PFSK-1 (cell line): Measurements from ENCODE around the gene CD28. TPM values are rescaled to one million over a fixed set of nuclear protein-coding genes. Genes with fewer than 3 reads are reported as not detected.

ENCODE experiments used
- FOXP2 ChIP-seq: optimal IDR thresholded peaks from 2 replicates; pipeline ENCODE3; 2011; ENCODE audit warnings: borderline replicate concordance, control low read depth, inconsistent platforms; ENCODE audit not compliant: insufficient read depth; ENCODE audit errors: extremely low read length, extremely low read depth
- POLR2AphosphoS5 ChIP-seq: IDR thresholded peaks from 2 replicates; pipeline ENCODE4 v1.6.1; 2012; ENCODE audit warnings: low read depth, mild to moderate bottlenecking, control low read depth, low read length, moderate library complexity
- SIN3A ChIP-seq: IDR thresholded peaks from 2 replicates; pipeline ENCODE4 v1.6.1; 2012; ENCODE audit warnings: mild to moderate bottlenecking, low read length, moderate library complexity, borderline replicate concordance; ENCODE audit not compliant: insufficient read depth
- TAF1 ChIP-seq: IDR thresholded peaks from 2 replicates; pipeline ENCODE4 v1.6.1; 2012; ENCODE audit warnings: low read length, control low read depth, borderline replicate concordance; ENCODE audit not compliant: insufficient read depth
- polyA plus RNA-seq: library from polyadenylated mRNA; unstranded; fragments of >200 nt; gene quantifications from one replicate; pipeline ENCODE4 v1.2.1, GENCODE V29; 2012; ENCODE audit warnings: low read depth, missing spikeins; ENCODE audit not compliant: insufficient read length
- TF ChIP-seq, protein P1 (sequence below), 2 experiments: IDR thresholded peaks; 2 replicates each; pipeline versions ENCODE4 v1.6.1 to v1.8.0; 2011 to 2012; ENCODE audit warnings: low read depth in 2 of 2, low read length in 2 of 2, control low read depth in 1 of 2, inconsistent platforms in 1 of 2, mild to moderate bottlenecking in 1 of 2, moderate library complexity in 1 of 2; ENCODE audit not compliant: insufficient read depth in 1 of 2

Gene CD28
- not detected for polyA plus RNA-seq

DNA sequence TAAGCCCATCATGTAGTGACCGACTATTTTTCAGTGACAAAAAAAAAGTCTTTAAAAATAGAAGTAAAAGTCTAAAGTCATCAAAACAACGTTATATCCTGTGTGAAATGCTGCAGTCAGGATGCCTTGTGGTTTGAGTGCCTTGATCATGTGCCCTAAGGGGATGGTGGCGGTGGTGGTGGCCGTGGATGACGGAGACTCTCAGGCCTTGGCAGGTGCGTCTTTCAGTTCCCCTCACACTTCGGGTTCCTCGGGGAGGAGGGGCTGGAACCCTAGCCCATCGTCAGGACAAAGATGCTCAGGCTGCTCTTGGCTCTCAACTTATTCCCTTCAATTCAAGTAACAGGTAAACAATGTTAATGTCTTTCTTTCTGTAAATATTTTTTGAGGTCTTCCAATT lies at the start of gene CD28:
Gene CD28, plus strand, starts transcription at position 237 of the 400 bp plus-strand sequence. Its CDS starts 58 bp downstream, at position 295.
- TF ChIP-seq FOXP2 (no peak), SIN3A (no peak), POLR2AphosphoS5 (no peak), TAF1 (no peak)
- TF ChIP-seq, protein P1, sequence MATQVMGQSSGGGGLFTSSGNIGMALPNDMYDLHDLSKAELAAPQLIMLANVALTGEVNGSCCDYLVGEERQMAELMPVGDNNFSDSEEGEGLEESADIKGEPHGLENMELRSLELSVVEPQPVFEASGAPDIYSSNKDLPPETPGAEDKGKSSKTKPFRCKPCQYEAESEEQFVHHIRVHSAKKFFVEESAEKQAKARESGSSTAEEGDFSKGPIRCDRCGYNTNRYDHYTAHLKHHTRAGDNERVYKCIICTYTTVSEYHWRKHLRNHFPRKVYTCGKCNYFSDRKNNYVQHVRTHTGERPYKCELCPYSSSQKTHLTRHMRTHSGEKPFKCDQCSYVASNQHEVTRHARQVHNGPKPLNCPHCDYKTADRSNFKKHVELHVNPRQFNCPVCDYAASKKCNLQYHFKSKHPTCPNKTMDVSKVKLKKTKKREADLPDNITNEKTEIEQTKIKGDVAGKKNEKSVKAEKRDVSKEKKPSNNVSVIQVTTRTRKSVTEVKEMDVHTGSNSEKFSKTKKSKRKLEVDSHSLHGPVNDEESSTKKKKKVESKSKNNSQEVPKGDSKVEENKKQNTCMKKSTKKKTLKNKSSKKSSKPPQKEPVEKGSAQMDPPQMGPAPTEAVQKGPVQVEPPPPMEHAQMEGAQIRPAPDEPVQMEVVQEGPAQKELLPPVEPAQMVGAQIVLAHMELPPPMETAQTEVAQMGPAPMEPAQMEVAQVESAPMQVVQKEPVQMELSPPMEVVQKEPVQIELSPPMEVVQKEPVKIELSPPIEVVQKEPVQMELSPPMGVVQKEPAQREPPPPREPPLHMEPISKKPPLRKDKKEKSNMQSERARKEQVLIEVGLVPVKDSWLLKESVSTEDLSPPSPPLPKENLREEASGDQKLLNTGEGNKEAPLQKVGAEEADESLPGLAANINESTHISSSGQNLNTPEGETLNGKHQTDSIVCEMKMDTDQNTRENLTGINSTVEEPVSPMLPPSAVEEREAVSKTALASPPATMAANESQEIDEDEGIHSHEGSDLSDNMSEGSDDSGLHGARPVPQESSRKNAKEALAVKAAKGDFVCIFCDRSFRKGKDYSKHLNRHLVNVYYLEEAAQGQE (IDR thresholded peaks at IDR 0.05; ENCODE audit: insufficient read depth in 1 of 2, low read depth in 2 of 2, low read length in 2 of 2) = no peak

DNA sequence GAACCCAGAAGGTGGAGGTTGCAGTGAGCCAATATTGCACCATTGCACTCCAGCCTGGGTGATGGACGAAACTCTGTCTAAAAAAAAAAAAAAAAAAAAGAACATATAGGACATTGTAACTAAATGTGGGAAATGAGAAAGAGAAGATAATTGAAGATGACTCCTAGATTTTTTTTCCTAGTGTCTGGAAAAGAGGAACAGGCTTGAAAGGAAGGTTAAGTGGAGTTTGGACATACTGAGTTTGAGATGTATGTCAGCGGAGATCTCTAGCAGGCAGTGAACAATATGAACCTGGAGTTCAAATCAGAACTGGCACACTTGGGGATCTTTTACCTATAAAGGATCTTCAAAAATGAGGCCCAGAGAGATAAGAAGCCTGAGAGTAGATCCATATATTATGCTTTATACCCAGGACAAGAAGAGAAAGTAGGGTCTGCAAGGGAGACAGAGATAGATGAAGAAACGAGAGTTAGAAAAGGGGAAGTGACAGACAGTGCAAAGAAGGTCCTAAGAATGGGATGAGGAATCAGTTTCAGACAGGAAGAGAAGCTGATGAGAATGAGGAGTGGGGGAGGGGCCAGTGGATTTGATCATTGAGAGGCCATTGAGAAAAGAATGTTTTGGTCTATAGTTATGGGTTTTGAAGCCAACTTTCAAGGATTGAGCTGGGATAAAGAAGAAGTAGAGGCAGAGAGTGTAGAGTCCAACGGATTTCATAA lies 46.9 kb upstream of the CD28 start:
- no peak for TF ChIP-seq SIN3A
- no peak for TF ChIP-seq POLR2AphosphoS5
- no peak for TF ChIP-seq TAF1
- TF ChIP-seq FOXP2 = no peak
- TF ChIP-seq, protein P1 (IDR thresholded peaks at IDR 0.05; ENCODE audit: insufficient read depth in 1 of 2, low read depth in 2 of 2, low read length in 2 of 2) = no peak

DNA sequence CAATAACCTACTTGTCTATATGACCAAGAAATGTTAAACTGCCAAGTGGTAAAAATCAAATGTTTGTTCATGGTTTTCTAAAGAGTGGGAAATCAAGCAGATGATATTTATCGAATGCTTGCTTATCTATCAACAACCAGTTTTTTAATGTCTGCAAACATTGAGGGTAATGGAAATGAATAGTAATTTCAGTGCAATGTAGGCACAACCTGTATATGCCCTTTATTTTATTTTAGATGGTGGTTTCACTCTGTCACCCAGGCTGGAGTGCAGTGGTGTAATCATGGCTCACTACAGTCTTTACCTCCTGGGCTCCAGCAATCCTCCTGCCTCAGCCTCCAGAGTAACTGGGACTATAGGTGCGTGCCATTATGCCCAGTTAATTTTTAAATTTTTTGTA lies 46.0 kb upstream of the CD28 start:
- TF ChIP-seq SIN3A (no peak), TAF1 (no peak), FOXP2 (no peak), POLR2AphosphoS5 (no peak)
- TF ChIP-seq, protein P1 (IDR thresholded peaks at IDR 0.05; ENCODE audit: insufficient read depth in 1 of 2, low read depth in 2 of 2, low read length in 2 of 2) = no peak

DNA sequence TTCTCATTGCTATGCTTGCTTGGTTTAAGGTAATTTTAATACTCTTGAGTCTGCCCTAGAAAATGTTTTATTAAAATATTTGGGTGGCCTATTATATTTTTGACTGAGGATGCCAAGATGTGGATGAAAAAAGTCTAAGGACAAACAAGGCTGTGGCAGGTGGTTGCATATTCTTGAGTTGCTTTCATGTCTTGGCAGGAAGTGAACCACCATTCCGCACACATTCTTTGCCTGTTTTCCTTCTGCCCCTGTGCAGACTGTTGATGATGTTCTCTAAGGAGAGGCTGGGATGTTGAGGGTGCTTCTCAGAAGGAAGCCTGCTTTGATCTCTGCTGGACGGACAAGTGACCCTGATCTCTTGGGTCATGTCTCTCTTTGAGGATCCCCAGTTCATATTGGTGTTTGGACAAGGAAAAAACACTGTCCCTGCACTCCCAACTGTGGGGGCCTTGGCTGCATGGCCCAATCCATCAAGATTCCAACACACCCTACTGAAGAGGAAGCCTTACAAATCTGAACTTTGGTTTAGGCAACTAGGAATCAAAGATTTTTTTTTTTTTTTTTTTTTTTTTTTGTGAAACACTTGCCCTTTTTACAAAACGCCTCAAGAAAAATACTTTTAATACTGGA lies 45.0 kb upstream of the CD28 start:
- no peak for TF ChIP-seq FOXP2
- no peak for TF ChIP-seq POLR2AphosphoS5

DNA sequence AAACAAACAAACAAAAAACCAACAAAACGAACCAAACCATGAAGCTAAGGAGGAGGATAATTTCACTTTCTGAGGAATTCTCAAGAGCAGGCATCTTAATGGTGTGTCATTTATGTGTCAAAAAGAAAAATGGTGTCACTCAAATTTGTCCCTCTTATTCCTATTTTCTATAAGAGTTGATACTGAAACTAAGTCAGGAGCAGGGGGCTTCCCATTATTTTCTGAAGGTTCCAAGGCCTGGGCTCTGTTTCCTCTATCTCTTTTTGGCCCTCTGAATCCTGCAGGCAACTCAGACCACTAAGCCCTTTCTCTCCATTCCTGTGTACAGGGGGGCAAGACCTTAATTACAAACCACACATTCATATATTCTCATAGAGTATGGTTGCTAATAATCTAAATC lies 44.0 kb upstream of the CD28 start:
- TF ChIP-seq, protein P1 (IDR thresholded peaks at IDR 0.05; ENCODE audit: insufficient read depth in 1 of 2, low read depth in 2 of 2, low read length in 2 of 2) = no peak
- TF ChIP-seq POLR2AphosphoS5 (no peak), TAF1 (no peak), FOXP2 (no peak), SIN3A (no peak)
